Measurements from ENCODE around the gene RABL3.

RABL3 gene

DNA sequence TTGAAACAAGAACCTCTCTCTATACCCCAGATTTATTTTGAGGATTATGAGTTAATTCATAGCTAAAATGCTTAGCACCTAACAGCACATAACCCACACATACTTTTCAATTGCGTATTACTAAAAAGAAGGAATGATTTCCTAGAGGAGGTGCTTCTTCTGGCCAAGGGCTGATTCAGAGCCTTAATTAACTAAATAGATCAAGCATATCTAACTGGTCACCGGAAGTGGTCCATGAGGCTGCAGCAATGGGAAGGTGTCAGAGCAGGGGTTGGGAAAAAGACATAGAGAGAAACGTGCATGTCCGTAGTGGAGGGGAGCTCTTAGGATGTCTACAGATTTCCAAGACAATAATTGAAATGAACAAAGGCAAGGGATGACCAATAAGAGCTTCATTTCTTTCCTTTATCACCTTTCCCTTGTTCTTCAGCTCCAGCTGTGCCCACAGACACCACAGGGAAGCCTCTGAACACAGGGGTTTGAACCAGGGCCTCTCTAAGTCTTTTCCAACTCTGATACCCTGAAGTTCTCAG is 60.7 kb downstream of the RABL3 start:
- DNase-seq = no peak

DNA sequence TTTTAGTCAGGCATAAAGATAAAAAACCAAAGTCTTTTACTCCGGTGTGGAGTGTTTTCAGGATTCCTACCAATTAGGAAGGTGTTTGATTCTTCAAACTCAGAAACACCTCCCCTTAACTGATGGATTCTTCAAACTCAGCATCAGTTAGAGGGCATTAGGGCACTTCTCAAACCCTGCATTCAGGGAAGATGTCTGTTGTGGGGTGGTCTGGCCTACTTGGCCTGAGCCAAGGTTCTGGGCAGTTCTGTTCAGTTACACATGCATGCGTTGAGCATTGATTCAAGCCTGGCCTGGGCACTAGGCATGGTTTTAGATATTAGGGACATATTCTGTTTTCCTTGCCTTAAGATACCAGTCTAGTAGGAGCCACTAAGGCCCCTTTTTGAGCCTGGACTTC is 61.3 kb downstream of the RABL3 start:
- no peak for DNase-seq

DNA sequence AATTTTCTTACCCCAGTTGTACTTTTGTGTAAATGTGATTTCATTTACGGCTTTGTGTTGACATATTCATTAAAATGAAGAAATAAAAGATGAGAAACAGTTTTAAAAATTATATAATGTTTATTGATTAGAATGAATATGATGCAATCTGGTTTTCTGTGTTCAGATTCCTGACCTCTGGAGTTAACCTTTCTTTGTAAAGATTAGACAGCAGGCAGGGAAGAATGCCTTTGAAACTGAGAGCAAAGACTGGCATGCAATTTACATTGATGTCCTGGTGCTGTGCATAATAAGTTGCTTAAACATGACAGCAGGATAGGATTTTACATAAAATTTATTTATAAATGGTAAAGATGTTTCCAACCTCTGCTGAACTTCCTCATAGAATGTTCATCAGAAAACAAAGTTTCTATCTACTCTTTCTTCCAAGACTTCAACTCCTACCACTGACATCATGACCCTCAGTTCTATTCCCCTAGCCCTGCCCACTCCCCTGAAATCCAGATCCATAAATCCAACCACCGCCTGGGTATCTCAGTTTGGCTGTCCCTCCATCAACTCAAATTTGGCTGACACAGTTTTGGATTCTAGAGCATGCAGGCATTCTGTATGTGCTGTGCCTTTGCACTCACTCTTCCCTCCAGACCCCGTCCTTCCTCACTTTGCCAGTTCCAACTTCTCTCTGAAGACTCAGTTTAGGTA is 62.0 kb downstream of the RABL3 start:
- no peak for DNase-seq

DNA sequence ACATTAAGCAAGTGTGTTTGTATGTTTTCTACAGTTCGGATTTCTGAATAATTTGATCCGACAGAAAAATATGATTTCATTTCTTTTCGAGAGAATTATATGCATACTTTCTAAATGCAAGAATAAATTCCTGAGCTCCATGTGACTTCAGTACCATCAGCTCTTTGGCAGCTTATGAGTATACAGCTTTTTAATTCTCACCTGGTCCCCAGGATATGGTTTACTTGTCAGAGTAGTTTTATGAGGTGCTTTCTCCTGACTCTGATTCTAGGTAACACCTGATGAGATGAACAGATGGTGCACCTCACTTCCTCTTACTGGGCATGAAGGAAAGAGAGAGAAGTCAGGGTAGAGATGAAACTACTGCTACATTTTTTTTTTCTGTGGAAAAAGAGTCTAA is 63.3 kb downstream of the RABL3 start:
- DNase-seq = peak; percentile 14

DNA sequence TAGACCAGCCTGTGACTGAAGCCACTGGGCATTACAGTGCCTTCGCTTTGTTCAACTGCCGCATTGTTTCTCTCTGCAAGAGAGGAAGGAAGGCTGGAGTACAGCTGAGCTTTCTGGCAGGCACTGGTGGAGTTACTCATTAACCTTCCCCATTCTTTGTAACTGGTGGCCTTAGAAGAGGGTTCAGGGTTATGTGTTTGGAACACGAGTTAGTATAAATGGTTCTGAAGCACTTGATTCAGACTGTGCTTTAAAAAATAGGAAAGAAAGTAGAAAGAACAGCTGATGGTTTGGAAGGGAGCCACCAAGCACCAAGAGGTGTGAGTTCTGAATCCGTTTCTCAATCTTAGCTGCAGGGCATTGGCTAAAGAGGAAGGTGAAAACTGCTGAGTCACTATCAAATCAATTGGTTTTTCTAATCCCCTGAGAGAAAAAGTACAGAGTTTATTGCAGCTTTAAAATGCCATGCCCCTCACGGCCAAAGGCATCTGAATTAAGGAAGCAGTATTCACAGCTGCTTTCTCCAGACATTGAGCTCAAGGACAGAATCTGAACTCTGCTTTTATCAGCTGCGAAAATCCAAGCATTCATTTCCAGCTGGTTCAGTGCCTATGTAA is 63.9 kb downstream of the RABL3 start:
- DNase-seq = peak; percentile 64

DNA sequence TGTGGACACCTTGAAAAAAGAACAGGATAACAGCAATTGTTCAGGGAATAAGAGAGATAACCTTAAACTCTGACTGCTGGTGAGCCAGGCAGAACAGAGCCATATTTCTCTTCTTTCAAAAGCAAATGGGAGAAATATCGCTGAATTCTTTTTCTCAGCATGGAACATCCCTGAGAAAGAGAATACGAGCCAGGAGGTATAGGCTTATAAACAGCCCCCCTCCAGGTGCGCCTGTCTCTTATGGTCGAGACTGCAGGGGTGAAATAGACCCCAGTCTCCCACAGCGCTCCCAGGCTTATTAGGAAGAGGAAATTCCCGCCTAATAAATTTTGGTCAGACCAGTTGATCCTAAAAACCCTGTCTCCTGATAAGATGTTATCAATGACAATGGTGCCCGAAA is 65.1 kb downstream of the RABL3 start:
- DNase-seq = peak; percentile 69

DNA sequence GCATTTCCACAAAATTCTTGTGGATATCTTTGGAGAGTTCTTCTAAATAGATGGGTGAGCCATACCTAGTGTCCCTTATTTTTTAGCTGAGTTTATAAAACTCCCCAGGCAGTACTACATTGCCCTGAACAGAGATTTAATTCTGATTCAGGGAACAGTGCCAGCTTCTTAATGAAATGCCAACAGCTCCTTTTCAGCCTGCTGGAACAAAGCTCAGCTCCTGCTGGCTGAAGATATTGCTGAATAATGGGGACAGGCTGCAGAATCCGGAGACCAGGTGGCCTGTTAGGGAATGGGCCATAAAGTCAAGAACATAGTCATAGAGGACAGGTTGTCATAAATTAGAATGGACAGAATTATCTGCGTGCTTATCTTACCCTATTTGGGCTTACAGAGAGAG is 69.2 kb downstream of the RABL3 start:
- peak; percentile 42 for DNase-seq

DNA sequence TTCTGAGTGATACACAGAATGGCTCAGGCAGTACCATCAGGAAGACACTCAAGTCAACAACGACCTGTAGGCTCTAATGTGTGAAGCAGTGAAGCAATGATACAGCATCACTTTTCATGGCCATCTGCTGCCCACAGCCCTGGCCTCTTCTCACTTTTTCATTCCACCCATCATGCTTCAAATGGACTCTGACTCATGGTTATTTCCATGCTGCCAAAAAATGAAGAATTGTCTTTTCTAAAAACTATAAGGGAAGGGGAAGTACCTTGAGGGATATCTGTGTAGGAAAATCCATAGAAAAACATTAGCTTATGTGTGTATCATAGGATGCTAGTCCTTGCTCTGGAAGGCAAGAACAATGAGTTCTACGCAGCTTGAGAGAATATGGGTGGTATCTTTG is 71.7 kb downstream of the RABL3 start:
- no peak for DNase-seq

DNA sequence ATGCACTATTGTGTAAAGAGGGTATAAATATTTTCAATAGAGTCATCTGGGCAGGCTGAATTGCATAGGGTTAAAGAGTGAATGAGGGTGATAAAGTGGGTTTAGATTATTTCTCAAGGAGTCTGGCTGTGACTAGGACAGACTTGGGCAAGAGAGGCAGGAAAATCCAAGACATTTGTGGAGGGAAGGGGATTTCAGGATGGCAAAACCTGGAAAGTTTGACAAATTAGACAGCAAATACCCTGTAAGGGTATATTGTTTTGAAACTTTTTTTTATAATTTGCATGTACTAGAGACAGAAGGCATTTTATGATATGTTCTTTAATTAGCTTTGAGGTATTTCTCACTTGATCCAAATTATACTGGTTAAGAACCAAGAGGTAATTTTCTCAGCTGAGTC is 77.4 kb downstream of the RABL3 start:
- DNase-seq = no peak

DNA sequence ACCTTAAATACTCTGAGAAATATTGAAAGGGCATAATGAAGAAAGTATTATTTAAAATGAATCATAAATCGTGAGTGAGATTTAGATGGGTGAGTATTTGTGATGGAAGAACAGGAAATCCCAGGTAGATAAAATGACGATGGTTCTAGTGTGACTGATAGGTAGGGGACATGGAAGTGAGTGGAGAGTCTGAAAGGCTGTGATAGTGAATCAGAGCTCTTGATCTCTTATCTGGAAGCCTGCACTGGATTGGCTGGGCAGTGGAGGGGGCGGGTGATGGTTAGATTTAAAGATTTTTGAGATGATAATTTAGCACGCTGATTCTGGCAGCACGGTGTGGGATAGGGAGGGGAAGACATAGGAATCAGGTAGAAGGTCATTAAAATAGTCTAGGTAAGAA is 80.4 kb downstream of the RABL3 start:
- DNase-seq = no peak

DNA sequence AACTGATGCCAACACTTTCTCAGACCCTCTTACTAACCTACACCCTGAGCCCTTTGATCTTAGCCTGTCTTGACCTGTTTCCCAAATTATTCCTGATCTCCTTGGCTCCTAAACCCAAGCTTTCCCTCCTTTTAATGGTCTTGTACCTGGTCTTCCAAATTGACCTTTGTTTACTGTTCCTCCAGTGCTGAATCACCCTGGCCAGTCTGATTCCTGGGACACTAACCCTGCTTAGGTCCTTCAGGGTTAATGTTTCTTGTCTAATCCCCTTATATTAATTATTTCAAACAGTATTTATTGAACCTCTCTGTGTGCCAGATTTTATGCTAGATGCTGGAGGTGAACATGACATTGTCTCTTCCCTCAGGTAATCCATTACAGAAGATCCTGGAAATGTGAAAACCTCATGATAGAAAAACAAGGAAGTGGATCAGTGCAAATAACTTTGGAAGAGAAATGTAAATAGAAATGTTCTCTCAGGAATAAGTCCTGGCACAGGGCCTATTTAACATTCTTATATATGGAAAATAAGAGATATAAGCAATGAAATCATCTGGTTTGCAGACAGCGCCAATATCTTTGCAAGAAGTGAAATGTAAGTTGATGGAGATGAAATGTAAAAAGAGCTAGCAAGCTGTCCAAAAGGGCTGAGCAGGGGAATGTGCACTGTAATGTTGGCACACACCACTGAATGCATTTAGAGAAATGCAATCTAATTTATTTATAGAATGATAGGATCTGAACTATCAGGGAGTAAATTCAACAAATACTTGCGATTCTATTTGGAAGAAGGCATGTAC is 81.0 kb downstream of the RABL3 start:
- DNase-seq = no peak

DNA sequence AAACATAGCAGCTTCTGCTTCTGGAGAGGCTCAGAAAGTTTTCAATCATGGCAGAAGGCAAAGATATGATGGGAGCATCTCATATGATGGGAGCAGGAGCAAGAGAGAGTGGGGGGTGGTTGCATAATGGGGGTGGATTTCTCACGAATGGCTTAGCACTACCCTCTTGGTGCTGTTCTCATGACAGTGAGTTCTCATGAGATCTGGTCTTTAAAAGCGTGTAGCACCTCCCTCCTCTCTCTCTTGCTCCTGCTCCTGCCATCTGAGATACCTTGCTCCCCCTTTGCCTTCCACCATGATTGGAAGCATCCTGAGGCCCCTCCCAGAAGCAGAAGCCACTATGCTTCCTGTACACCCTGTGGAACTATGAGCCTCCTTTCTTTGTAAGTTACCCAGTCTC is 82.5 kb downstream of the RABL3 start:
- DNase-seq = no peak

DNA sequence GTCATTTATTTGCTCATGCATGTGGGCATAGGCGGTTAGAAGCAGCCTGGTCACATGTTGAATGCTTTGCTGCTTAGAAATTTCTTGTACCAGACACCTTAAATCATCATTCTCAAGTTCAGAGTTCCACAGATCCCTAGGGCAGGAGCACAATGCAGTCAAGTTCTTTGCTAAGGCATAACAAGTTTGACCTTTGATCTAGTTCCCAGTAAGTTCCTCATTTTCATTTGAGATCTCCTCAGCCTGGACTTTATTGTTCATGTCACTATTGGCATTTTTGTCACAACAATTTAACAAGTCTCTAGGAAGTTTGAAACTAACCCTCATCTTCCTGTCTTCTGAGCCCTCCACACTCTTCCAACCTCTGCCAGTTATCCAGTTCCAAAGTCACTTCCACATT is 83.0 kb downstream of the RABL3 start:
- DNase-seq = no peak

DNA sequence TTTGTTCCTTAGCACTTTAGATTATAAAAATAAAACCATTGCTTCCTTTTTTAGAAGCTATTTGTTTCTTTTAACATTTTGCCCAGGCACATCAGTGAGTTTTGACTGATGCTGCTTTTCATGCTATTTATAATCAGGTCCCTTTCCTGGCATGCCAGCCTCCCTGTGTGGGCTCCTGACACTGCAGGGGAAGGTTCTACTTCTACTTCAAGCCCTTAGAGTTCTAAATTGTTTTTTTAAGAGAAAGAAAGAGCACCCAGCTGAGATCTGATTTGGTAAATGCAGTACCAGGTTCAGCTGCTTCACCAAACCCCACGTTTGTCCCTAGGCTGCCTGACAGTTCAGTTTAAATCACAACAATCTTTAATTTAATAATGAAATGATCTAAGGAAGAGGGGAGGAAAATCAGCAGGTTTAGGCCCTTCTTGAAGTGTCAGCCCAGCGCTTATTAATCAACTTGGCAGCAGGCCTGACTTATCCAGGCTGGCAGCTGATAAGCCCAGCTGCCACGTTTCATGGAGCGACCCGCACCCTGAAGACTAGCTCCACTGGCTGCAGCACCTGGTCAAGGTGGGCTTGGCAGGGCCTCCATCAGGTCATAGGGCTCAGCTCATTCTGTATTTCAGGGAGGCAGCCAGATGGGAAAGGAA is 89.3 kb downstream of the RABL3 start:
- peak; percentile 92 for DNase-seq

DNA sequence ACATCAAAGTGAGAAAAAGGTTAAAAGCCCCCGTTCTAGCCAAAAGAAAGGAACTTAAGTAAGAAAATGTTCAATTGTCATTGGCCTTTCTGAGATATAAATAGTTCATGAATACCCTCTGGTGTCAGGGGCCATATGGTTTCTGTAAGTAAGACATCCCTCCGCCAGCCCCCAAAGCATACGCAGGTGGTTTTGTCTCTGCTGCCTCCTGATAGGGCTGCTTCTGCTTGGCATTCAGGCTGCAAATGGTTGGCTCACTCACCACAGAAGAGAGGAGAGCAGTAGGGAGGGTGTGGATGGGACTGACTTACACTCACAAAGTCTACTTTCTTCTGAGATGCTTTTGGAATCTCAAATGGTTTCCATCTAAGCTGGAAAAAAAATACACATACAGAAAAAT is 90.0 kb downstream of the RABL3 start:
- peak; percentile 90 for DNase-seq

DNA sequence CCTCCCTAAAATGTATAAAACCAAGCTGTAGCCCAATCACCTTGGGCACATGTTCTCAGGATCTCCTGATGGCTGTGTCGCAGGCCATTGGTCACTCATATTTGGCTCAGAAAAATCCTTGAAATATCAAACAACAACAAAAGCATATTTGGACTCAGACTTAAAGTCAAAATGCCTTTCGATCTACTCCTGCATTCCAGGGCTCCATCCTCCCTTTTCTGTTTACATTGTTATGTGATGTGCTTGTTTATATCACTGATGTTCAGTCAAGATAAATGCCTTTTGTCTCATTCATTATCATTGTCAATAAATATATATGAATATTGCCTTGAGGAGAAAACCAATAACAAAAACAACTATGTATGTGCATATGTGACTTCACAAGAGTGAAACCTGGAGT is 92.0 kb downstream of the RABL3 start:
- DNase-seq = no peak

DNA sequence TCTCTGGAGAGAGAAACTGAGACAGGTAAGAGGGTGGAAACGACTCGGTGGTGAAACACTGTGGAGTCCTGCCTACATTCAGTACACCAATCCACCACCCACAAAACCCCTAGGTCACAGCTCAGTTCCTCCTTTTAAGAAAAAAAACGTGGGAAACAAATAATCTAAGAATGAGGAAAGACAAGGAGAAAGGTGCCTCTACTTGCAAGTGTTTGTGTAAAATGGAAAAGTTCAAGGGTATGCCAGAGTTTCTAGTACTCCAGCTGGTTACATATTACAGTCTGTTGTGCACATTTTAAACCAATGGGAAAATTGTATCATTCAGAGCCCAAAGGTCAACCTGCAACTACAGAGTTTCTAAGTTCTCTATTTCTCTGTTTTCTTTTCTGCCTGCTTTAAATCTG is 92.5 kb downstream of the RABL3 start:
- DNase-seq = no peak

DNA sequence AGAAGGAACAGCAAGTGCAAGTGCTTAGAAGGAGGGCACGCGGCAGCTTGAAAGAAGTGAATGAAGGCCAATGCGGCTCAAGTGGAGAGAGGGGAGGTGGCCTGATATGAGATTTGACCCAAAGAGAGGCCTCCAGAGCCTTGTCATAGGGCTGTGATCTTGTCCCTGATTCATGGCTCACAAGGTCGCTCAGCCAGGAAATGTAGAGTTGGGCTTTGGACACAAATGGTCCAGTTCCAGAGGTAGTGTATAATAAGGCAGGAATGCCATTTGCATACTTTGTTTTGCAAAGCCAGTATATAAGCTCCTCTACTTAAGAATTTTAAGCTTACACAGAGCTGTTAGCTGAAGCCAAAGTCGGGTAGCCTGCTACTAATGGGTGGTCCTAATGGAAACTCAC is 94.0 kb downstream of the RABL3 start:
- peak; percentile 17 for DNase-seq

DNA sequence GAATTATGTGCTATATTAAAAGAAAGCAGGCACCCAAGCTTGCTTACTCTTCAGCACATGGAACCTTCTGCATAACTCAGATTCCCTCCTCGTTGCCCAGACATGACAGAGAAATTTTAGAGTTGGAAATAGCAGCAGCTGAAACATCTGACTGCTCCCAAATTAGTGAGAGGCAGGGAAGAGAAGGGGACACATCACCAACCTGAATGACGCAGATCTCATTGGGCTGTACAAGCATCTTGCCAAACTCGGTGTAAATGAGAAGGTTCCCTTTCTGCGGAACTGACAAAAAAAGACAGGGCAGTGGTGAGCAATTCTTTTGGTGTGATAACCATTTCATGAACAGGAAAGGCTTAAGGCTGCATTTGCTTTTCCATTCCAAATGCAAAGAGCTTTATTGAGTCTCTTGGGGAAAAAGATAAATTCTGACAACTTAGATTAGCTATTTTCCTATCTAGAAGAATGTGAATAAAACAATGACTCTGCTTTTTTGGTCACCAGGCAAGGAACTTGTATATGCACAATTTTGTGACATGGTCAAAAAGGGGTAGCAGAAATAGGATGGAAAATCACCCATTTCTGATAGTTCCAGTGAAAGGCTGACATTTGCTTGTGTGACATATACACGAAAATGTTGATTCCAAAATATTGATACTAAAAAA is 95.4 kb downstream of the RABL3 start:
- no peak for DNase-seq

DNA sequence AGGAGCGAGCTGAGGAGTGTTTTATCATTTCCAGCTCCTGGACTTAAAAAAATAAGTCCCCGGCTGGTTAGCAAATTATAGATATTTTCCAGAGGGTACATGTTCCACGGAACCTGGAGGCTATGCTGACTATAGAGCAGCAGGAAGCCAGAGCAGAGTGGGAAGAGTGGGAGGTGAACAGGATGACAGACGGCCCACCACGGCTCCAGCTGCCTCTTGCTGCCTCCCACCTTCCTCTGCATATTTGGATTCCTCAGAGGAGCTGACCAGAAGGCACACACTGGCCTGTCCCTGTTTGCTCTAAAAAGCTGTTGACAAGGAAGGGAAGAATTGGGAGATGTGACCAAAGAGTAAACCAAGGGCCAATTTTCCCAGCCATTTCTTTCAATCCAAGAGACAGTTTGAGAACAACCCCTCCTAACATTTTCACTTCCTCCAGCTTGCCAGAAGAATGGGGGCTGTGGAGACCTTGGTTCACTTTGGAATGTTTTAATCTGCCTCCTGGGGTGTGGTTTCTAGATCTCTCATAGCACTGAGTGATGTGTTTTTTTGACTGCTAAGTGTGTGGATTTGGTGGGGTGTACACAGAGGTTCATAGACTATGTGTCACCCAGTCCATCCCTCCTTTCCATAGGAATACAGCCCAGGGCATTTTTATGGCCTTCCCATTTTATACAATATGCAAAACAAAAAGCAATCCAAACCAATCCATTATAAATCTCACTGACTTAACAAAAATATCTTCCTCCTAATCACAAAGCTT is 97.1 kb downstream of the RABL3 start:
- peak; percentile 17 for DNase-seq

DNA sequence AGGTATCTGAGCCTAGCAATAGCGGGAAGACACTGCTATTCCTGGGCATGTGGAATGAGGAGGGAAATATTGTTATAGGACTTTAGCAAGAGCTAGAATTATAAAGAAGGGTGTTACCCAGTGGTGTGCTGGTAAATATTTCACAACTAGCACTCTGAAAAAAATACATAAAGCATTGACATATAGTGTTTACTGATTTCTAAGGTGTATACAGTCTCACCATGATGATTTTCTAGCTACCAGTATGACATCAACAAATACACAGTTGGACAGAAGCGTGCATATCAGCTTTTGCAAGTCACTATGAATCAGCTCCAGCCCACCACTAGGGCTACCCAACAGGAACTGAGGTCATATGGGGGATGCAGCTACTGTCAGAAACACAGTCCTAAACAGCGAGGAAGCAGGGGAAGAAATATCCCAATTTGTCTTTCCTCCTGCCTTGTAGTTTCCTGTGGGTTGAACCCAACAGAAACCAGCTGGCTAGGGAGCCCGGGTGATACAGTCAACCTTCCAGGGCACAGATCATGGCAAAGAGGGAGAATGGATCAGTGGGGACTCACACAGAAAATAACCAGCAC is 99.9 kb downstream of the RABL3 start:
- DNase-seq = no peak
